Suprapubic skin (tissue), 4 donors: ENCODE data around the gene NUP62.
"Not testable (repeated sequence)": the region's sequence is repeated elsewhere in the genome, so short reads cannot be mapped to it uniquely, and the experiment has no call there.

Experiments
- POLR2A ChIP-seq, 2 donors: fragments of 450-650 bp; IDR thresholded peaks; one replicate each; pipeline ENCODE4 v1.6.1; 2017; ENCODE audit warnings: antibody characterized with exemption in 2 of 2, mild to moderate bottlenecking in 2 of 2, moderate library complexity in 2 of 2
- POLR2AphosphoS5 ChIP-seq, 3 donors: sonication (generic); formaldehyde crosslinking; IDR thresholded peaks; one replicate each; pipeline ENCODE4 v1.6.1; 2017; ENCODE audit warnings: antibody characterized with exemption in 3 of 3
- TF ChIP-seq, protein P1 (sequence below), 2 donors: fragments of 200-600 bp in 1 of 2; fragments of 450-650 bp in 1 of 2; sonication (generic) in 1 of 2; IDR thresholded peaks; one replicate each; pipeline ENCODE4 v1.5.1; 2016 to 2019; ENCODE audit warnings: antibody characterized with exemption in 2 of 2, mild to moderate bottlenecking in 1 of 2, moderate library complexity in 1 of 2

DNA sequence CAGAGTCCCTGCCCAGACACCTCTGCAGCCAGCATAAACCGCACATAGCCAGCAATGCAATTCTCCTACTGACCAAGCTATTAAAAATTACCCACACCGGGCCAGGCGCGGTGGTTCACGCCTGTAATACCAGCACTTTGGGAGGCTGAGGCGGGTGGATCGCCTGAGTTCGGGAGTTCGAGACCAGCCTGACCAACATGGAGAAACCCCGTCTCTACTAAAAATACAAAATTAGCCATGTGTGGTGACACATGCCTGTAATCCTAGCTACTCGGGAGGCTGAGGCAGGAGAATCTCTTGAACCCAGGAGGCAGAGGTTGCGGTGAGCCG, 4.5 kb downstream of the NUP62 start:
- TF ChIP-seq, protein P1, sequence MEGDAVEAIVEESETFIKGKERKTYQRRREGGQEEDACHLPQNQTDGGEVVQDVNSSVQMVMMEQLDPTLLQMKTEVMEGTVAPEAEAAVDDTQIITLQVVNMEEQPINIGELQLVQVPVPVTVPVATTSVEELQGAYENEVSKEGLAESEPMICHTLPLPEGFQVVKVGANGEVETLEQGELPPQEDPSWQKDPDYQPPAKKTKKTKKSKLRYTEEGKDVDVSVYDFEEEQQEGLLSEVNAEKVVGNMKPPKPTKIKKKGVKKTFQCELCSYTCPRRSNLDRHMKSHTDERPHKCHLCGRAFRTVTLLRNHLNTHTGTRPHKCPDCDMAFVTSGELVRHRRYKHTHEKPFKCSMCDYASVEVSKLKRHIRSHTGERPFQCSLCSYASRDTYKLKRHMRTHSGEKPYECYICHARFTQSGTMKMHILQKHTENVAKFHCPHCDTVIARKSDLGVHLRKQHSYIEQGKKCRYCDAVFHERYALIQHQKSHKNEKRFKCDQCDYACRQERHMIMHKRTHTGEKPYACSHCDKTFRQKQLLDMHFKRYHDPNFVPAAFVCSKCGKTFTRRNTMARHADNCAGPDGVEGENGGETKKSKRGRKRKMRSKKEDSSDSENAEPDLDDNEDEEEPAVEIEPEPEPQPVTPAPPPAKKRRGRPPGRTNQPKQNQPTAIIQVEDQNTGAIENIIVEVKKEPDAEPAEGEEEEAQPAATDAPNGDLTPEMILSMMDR (IDR thresholded peaks at IDR 0.05), result not testable (repeated sequence)
- not testable (repeated sequence) for TF ChIP-seq POLR2A, POLR2AphosphoS5 (IDR thresholded peaks at IDR 0.05)
